HG03460 (cell line): ENCODE data around the gene KRTAP10-8.
"Not testable (repeated sequence)": the region's sequence is repeated elsewhere in the genome, so short reads cannot be mapped to it uniquely, and the experiment has no call there.

Source experiments
- ATAC-seq: cut with Tn5 transposase; IDR thresholded peaks from one replicate; pipeline ENCODE4 v1.9.1; 2021; ENCODE audit not compliant: unreplicated experiment

Gene KRTAP10-8, protein sequence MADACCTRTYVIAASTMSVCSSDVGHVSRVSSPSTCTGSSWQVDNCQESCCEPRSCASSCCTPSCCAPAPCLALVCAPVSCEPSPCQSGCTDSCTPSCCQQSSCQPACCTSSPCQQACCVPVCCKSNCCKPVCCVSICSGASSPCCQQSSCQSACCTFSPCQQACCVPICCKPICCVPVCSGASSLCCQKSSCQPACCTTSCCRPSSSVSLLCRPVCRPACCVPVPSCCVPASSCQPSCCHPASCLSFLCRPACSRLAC

DNA sequence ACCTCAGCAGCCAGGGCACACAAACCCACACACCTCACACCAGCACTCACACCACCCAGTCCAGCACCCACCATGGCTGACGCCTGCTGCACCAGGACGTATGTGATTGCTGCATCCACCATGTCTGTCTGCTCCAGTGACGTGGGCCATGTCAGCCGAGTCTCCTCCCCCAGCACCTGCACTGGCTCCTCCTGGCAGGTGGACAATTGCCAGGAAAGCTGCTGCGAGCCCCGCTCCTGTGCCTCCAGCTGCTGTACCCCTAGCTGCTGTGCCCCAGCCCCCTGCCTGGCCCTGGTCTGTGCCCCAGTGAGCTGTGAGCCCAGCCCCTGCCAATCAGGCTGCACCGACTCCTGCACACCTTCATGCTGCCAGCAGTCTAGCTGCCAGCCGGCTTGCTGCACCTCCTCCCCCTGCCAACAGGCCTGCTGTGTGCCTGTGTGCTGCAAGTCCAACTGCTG lies at the start of gene KRTAP10-8:
Gene KRTAP10-8 (plus strand): TSS at position 51 of the 458 bp plus-strand sequence. CDS start 22 bp downstream, at position 73.
- ATAC-seq, result no peak

DNA sequence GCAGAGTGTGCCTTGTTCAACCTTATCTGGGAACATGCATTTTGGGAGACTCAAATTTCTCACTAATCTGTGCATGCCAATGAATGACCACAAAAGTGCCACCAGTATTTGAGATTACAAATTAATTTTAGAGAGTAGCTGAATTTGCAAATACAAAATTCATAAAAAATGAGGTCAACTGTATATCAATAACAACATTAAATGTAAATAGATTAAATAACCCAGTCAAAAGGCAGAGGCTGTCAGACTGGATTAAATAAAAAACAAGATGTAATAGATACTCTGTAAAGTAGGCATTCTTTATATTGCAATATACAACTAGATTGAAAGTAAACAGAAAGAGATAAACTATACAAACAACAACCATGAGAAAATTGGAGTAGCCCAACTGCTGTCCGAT lies 47.8 kb upstream of the KRTAP10-8 start:
- no peak for ATAC-seq

DNA sequence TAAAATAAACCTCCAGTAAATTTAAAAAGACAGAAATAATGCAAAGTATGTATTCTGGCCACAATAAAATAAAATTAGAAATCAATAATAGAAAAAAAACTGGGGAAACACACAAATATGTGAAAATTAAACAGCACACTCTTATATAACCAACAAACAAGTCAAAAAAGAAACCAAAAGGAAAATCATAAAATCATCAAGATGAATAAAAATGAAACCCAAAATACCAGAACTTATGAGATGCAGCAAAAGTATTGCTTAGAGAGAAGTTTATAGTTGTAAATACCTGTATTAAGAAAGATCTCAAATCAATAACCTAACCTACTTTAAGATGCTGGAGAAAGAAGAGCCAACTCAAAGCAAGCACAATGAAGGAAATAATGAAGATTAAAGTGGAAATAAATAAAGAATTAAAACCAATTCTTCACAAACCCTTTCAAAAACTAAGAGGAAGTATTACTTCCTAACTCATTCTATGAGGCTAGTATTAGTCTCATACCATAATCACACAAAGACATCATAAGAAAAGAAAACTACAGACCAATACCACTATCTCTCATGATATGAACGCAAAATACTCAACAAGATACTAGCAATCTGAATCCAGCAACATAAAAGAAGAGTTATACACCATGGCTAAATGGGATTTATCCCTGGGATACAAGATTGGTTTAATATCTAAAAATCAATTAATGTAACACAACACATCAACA lies 46.8 kb upstream of the KRTAP10-8 start:
- no peak for ATAC-seq

DNA sequence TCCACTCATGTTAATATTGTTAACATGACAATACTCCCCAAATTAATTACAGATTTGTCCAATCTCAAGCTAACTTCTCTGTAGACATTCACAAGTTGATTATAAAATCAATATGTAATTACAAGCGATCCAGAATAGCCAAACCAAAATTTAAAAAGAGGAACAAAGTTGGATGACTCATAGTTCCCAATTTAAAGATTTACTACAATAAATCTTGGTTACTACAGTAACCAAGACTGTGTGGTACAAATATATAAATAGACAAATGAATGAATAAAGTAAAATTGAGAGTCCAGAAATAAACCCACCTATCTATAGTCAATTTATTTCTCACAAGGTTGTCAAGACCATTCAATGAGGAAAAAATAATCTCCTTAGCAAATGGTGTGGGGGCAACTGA lies 45.5 kb upstream of the KRTAP10-8 start:
- no peak for ATAC-seq

DNA sequence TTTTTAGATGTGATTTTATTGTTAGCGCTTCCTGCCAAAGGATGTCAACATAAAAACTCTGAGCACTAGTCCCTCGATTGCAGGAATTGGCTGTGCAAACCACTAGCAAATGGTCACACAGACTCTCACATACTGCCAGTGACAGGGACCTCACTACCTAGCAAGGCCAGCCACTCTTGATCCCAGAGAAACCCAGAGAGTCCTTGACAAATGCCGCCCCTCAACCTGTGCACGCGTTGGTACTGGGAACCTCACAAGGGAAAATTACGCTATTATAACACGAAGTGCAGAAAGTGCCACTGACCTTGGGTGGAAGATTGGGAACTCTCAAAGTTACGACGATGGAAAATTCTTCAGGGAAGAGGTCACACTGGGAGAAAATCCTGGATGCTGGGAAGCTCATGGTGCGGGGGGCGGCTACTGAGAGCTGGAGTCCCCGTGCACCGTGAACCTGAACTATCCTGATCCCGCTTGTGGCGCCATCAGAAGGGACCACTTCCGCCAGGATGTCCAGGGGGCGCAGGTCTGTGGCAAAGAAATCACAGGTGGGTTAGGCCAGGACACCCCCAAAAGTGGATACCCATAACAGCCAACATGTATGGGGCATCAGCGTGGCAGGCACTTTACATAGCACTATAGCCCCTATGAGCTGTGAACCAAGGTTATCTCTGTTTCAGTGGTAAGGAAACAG lies 44.3 kb upstream of the KRTAP10-8 start:
- ATAC-seq, result no peak

DNA sequence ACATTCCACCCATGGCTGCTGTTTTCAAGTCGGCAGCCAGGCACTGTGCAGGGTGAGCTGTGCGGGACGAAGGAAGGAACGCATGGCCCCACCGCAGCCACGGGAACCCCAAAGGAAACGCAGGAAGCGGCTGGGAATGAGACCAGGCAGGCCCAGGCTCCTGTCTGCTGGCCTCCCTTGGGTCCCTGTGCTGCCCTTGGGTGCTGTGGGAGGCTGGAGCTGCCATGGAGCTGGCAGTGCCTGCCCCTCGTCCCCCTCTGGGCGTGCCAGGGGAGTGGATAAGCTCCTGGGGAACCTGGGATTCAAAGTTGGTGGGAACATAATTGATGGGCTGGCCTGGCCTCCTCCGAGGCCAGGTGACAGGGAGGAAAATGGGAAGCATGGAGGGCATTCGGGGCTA lies 43.6 kb upstream of the KRTAP10-8 start:
- no peak for ATAC-seq

DNA sequence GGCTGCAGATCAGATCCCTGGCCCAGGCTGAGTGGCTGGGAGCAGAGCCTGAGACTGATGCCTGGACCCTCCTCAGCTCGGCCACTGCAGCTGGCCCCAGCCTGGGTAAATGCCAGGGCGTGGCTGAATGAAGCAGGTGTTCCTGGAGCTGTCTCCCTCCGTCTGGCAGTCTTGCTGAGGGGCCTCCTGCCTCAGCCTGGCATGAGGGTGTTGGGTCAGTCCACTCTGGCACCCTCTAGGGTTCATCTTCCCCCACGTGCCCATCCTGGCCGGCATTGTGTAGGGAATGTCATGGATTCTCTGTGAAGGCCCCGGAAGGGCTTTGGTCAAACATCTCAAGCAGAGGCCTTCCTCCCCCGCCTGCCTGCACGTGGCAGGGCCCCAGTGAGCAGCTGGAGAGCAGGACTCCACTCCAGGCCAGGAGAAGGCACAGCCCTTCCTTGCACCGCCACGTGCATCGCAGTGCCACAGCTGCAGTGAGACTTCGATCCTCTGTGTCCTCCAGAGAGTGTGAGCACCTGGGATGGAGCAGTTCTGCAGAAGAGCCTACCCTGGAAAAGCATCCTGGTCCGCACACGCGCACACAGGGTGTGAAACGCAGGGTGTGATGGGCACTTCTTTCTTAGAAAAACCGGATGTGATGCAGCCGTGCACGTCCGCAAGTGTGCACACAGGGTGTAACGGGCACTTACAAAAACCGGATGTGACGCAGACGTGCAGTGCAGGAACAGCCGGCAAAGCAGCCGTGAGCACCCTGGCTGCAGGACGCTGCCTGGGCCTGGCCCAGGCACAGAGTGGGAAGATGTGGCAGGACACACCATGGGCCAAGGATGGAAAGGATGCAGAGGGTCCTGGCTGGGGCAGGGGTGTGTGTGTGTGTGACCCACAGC lies 43.0 kb upstream of the KRTAP10-8 start:
- no peak for ATAC-seq

DNA sequence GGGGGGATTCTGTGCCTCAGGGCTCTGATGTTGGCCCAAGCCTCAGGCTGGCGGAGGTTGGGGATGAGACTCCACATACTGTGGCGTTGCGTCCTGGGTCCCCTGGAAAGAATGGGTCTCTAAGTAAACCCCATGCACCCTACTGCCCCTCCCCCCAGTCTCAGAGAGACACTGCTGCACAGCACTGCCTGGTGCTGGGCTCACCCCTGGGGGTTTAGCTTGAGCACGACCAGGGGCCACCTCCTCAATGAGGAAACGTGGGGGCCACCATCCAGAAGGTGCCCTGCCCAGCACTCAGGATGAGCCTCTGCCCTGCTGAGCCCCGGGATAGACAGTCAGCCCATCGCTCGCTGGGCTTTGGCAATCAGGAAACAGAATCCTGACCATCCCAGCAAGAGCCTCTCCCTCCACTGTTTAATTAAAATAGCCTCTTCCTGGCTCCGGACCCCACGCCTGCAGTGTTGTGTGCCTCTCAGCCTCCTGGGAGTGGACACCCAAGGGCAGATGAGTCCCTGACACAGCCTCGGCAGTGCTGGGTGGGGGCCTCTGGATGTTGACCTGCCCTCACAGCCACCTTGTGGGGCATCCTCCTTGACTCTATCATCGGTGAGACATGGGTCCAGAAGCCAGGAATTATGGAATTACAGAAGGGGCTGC lies 41.9 kb upstream of the KRTAP10-8 start:
- ATAC-seq, result no peak

DNA sequence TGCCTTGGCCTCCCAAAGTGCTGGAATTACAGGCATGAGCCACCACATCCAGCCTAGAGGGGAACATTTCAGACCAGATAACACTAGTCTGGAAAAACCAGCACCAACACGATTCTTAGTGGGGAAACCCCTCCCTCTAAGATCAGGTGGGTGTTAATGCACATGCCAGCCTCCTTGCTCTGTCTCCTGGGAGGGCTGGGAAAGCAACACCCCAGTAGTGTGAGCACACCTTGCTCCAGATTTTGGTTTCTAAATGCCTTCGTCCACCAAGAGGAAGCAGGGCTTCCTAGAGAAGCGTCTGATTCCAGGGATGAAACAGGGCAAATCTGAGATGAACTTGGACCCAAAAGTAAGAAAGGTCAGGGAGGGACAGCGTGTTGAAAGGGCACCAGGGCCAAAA lies 40.6 kb upstream of the KRTAP10-8 start:
- no peak for ATAC-seq

DNA sequence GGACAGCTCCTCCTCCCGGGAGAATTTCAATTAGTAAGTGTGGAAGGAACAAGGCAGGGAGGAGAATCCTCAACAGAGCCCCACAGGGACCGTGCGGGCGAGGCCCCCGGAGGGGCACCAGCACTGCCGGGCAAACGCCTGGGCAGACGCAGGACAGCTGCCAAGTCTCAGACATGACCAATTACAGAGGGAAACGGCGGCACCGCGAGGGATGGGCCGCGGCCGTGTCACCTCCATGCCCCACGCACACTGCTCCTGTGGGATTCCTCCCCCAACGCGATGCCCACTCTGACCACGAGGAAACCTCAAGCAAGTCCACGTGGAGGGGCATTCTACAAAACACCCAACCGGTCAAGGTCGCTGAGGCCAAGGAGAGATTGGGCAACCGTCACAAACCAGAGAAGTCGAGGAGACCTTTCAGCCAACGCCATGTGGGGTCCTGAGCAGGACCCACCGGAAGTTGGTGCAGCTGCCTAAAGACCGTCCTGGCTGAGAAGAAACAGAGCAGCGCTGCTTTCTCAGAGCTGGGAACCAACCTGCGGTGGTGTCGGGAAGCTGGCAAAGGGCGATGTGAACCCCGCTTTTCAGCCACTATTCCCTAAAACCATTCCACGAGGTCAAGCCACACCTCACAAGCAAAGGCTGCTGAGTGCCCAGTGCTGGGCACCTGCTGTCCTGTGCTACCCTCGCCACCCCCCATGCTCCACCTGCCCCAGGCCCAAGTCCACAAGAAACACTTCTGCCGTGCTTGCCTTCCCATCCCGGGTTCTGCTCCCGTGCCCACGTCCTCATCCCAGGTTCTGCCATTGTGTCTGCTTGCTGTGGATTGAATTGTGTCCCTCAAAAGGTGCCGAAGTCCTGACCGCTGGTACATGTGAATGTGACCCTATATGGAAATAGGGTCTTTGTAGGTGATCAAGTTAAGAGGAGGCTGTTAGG lies 39.8 kb upstream of the KRTAP10-8 start:
- ATAC-seq, result no peak

DNA sequence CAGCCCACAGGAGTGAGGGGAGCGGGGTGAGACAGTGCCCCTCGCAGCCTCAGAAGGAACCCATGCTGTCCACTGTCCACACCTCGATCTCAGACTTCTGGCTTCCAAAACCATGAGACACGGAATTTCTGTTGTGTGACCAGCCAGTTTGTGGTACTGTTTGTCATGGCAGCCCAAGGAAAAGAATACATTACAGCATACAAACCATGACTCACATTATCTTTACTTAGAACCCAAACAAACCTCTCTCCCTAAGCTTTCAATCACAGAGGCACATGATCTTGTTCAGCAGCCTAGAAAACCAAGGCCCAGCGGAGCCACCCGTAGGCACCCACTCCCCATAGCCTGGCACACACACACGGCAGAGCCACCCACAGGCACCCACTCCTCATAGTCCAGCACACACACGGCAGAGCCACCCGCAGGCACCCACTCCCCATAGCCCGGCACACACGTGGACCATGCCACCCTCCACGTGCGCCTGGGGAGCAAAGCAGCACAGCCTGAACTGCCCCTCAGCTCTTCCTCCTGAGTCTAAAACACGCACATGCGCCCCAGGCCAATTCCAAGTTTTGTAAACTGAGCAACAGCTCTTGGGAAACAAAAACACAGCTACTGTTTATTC lies 38.8 kb upstream of the KRTAP10-8 start:
- ATAC-seq, result no peak

DNA sequence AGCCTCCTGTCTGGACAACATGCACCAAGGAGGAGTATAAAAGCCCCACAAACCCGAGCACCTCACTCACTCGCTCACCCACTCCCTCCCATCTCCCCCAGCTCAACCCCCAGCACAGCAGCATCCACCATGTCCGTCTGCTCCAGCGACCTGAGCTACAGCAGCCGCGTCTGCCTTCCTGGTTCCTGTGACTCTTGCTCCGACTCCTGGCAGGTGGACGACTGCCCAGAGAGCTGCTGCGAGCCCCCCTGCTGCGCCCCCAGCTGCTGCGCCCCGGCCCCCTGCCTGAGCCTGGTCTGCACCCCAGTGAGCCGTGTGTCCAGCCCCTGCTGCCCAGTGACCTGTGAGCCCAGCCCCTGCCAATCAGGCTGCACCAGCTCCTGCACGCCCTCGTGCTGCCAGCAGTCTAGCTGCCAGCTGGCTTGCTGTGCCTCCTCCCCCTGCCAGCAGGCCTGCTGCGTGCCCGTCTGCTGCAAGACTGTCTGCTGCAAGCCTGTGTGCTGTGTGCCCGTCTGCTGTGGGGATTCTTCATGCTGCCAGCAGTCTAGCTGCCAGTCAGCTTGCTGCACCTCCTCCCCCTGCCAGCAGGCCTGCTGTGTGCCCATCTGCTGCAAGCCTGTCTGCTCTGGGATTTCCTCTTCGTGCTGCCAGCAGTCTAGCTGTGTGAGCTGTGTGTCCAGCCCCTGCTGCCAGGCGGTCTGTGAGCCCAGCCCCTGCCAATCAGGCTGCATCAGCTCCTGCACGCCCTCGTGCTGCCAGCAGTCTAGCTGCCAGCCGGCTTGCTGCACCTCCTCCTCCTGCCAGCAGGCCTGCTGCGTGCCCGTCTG lies 38.0 kb upstream of the KRTAP10-8 start, which contains the start of gene KRTAP10-4:
Gene KRTAP10-4 (plus strand): TSS at position 100 of the 827 bp plus-strand sequence. CDS start 30 bp downstream, at position 130.
- not testable (repeated sequence) for ATAC-seq

DNA sequence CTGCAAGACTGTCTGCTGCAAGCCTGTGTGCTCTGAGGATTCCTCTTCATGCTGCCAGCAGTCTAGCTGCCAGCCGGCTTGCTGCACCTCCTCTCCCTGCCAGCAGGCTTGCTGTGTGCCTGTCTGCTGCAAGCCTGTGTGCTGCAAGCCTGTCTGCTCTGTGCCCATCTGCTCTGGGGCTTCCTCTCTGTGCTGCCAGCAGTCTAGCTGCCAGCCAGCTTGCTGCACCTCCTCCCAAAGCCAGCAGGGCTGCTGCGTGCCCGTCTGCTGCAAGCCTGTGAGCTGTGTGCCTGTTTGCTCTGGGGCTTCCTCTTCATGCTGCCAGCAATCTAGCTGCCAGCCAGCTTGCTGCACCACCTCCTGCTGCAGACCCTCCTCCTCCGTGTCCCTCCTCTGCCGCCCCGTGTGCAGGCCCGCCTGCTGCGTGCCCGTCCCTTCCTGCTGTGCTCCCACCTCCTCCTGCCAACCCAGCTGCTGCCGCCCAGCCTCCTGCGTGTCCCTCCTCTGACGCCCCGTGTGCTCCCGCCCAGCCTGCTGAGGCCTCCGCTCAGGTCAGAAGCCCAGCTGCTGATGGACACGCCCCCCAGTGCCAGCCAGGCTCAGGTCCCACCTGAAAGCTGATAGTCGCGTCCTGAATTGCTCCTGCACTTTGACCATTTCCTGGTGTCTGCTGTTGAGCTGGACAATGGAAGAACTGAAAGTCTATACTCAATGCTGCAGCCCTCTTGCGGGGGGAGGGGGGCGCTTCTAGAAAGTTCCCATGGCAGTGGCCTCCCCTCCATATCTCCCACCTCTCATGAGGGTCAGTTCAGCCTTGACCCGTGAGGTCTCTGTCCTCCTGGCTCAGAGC lies 37.2 kb upstream of the KRTAP10-8 start:
- ATAC-seq, result no peak

DNA sequence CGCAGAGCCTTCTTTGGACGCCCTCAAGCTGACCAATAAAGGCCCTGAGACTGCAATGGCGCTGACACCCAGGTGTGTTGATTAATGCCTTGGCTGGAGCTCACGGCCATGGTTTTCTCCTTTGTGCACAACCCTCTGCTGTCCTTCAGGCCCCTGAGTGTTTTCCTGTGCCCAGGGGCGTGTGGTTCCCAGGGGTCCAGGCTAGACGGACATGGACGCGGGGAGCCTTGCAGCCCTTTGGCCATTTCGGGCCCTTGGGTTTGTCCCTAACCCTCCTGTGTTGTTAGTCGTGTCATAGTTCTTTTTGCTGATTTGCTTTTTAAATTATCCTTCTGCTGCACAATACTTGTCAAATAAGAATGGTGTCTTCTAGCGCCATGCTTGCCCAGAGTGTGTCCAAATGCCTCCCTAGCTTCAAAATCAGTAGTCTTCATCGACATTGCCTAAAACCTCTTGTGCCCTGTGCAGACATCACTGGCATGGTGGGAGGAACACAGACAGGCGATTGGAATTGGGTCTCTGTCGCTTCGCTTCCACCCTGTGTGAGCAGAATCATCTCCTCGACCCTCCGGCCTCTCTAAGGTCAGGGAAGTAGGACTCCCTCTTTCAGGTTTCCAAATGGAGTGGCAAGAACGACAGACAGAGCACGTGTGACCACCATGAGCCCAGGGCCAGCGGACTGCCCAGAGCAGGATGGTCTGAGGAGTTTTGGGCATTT lies 36.4 kb upstream of the KRTAP10-8 start:
- ATAC-seq, result no peak

DNA sequence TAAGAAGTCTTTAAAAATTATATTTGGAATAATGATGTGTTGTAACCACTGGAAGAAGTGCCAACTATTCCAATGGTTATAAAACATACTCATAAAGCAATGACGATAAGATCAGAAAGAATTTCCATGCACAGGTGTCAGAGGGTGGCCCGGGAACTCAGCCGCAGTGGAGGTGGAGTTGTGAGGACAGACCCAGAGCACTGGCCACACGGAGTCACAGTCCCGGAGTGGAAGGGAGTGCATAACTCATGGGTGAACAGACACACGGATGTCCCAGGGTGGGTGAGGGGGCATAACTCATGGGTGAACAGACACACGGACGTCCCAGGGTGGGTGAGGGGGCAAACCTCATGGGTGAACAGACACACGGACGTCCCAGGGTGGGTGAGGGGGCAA lies 35.9 kb upstream of the KRTAP10-8 start:
- no peak for ATAC-seq

DNA sequence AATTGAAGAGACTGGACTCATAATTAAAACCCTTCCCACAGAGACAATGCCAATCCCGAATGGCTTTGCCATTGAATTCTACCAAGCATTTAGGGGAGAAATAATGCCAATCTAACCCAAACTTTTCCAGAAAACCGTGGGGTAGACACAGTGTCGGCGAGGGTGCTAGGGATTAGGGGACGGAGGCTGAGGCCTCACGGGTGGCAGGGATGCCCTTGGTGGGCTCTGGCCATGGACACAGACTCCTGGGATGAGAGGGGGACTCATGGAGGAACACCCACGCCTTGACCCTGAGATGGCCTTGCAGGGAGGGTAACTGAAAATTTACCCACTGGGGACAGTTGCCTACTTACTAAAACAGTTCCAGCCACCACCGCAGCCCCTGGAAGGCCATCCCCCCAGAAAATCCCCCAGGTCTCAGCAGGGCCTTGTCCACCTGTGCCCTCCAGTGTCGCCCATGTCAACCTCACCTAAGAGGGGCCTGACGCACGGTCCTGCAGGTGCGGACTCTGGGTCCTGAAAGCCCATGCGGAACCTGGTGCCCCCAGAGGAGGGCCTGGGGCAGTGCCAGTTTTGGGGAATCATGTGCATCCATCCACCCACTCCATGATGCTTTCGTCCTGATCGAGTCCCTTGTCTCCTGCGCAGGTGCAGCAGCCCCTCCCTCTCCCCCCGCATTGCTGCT lies 33.4 kb upstream of the KRTAP10-8 start:
- ATAC-seq, result no peak
